ENCODE measurements around the gene CDC42EP5. TPM values are rescaled to one million over a fixed set of nuclear protein-coding genes. Genes with fewer than 3 reads are reported as not detected.

The CDC42EP5 gene
- total RNA-seq, 4 donors from 2014 or later, result 10.8 to 27.1 (median 20.6) TPM

GRCh38 chr19:54425382-54425723 lies 47.7 kb downstream of the CDC42EP5 start:
- no peaks in the 10 kb centered on the region for H3K36me3 ChIP-seq
- H3K9me3 ChIP-seq, result no peaks in the 10 kb centered on the region
- TF ChIP-seq EP300 (IDR thresholded peaks at IDR 0.05), result no peak
- TF ChIP-seq POLR2AphosphoS5 (IDR thresholded peaks at IDR 0.05), result no peak
- TF ChIP-seq POLR2A (IDR thresholded peaks at IDR 0.05; ENCODE audit: low read depth), result no peak
- TF ChIP-seq CTCF (IDR thresholded peaks at IDR 0.05), result no peak
- WGBS, result 69% methylated on average over 5 of the region's 5 CpGs
- intact Hi-C loops (cut with DNase I), result no loop called here
- H3K4me3 ChIP-seq, result no peak overlapping the region
- peaks cover 10 to 17% (median 14%) of the 10 kb centered on the region in 4 donors for H3K4me1 ChIP-seq
- peaks cover 0 to 91% (median 31%) of the 10 kb centered on the region in 4 donors for H3K27me3 ChIP-seq
- H3K27ac ChIP-seq (replicated peaks in 1 of 4), result no peak overlapping the region
- DNase-seq (ENCODE audit: extremely low spot score), result no peak

- intact Hi-C loops (cut with DNase I), result no loop called here
- 88% methylated on average over 28 of the region's 36 CpGs for WGBS
- no peaks in the 10 kb centered on the region for H3K9me3 ChIP-seq
- H3K27ac ChIP-seq (replicated peaks in 1 of 4), result no peak overlapping the region
- H3K4me1 ChIP-seq, result peaks cover 8 to 17% (median 11%) of the 10 kb centered on the region in 4 donors
- H3K36me3 ChIP-seq, result no peaks in the 10 kb centered on the region
- TF ChIP-seq EP300 (IDR thresholded peaks at IDR 0.05) (no peak), CTCF (IDR thresholded peaks at IDR 0.05) (no peak), POLR2A (IDR thresholded peaks at IDR 0.05; ENCODE audit: low read depth) (no peak), POLR2AphosphoS5 (IDR thresholded peaks at IDR 0.05) (no peak)
- no peak overlapping the region for H3K4me3 ChIP-seq
- peaks cover 0 to 91% (median 31%) of the 10 kb centered on the region in 4 donors for H3K27me3 ChIP-seq
- no peak for DNase-seq (ENCODE audit: extremely low spot score)
These were observed 48.3 kb downstream of the CDC42EP5 start for GRCh38 chr19:54424660-54425381.

GRCh38 chr19:54424201-54424600 lies 48.9 kb downstream of the CDC42EP5 start:
- no peak overlapping the region for H3K4me3 ChIP-seq
- no peaks in the 10 kb centered on the region for H3K9me3 ChIP-seq
- peaks cover 0 to 91% (median 27%) of the 10 kb centered on the region in 4 donors for H3K27me3 ChIP-seq
- DNase-seq (ENCODE audit: extremely low spot score), result no peak
- TF ChIP-seq EP300 (IDR thresholded peaks at IDR 0.05) (no peak), POLR2A (IDR thresholded peaks at IDR 0.05; ENCODE audit: low read depth) (no peak), POLR2AphosphoS5 (IDR thresholded peaks at IDR 0.05) (no peak), CTCF (IDR thresholded peaks at IDR 0.05) (no peak)
- H3K4me1 ChIP-seq, result peaks cover 8 to 18% (median 11%) of the 10 kb centered on the region in 4 donors
- 75% methylated on average over 10 of the region's 14 CpGs for WGBS
- H3K36me3 ChIP-seq, result no peaks in the 10 kb centered on the region
- intact Hi-C loops (cut with DNase I), result no loop called here
- H3K27ac ChIP-seq (replicated peaks in 1 of 4), result no peak overlapping the region

GRCh38 chr19:54422136-54422535 lies 51.0 kb downstream of the CDC42EP5 start:
- DNase-seq (ENCODE audit: extremely low spot score), result no peak
- TF ChIP-seq POLR2AphosphoS5 (IDR thresholded peaks at IDR 0.05) (no peak), POLR2A (IDR thresholded peaks at IDR 0.05; ENCODE audit: low read depth) (no peak), EP300 (IDR thresholded peaks at IDR 0.05) (no peak), CTCF (IDR thresholded peaks at IDR 0.05) (no peak)
- Histone ChIP-seq H3K4me1 (peaks cover 12 to 36% (median 22%) of the 10 kb centered on the region in 4 donors), H3K27ac (replicated peaks in 1 of 4) (no peak overlapping the region), H3K9me3 (no peaks in the 10 kb centered on the region), H3K27me3 (peaks cover 0 to 93% (median 20%) of the 10 kb centered on the region in 4 donors), H3K36me3 (no peaks in the 10 kb centered on the region), H3K4me3 (no peak overlapping the region)
- WGBS, result 60% methylated on average over 11 of the region's 20 CpGs
- intact Hi-C loops (cut with DNase I), result no loop called here
